B cell (primary cell): Measurements from ENCODE around the gene WFDC1. TPM values are rescaled to one million over a fixed set of nuclear protein-coding genes. Genes with fewer than 3 reads are reported as not detected.

Experiments used
- ATAC-seq: fragments of 200-7000 bp; cut with Tn5 transposase; one replicate; pipeline ENCODE4 v1.10.0; 2021; ENCODE audit warnings: low read depth, mild to moderate bottlenecking, moderate number of reproducible peaks, moderate library complexity
- CTCF ChIA-PET: fragments of 350-600 bp; sonication (Branson Sonifier 250); formaldehyde crosslinking; loops from one replicate; lab custom pipeline; 2021; ENCODE audit warnings: antibody characterized with exemption, inconsistent platforms; lab: Charles Lee
- POLR2A ChIA-PET: fragments of 350-600 bp; sonication (Branson Sonifier 250); formaldehyde crosslinking; loops from one replicate; lab custom pipeline; 2021; ENCODE audit warnings: antibody characterized with exemption; lab: Charles Lee
- DNase-seq: peaks from one replicate; pipeline ENCODE4 v3.0.0; 2013
- H2AFZ ChIP-seq: 2 replicates; pipeline ENCODE4 v1.6.1; 2012; ENCODE audit warnings: mild to moderate bottlenecking, low read depth, low read length; ENCODE audit not compliant: insufficient read depth, poor library complexity, severe bottlenecking
- H3K27ac ChIP-seq, 2 donors: 1 replicate in 1 of 2; 2 replicates in 1 of 2; pipeline ENCODE4 v1.5.1; 2012 to 2013; ENCODE audit warnings: low read length in 2 of 2, mild to moderate bottlenecking in 2 of 2, moderate library complexity in 1 of 2
- H3K27me3 ChIP-seq, 4 experiments: fragments of 200-600 bp in 1 of 4; sonication (generic) in 1 of 4; replicated peaks in 1 of 4; 1 replicate in 2 of 4; 2 replicates in 2 of 4; pipeline versions ENCODE4 v1.6.1 to v1.7.0; 2013 to 2016; ENCODE audit warnings: low read length in 3 of 4, mild to moderate bottlenecking in 2 of 4, mixed read lengths in 1 of 4, moderate library complexity in 1 of 4; ENCODE audit not compliant: insufficient read depth in 4 of 4, control insufficient read depth in 3 of 4; ENCODE audit errors: control extremely low read depth in 1 of 4
- H3K36me3 ChIP-seq, 2 experiments: replicated peaks in 1 of 2; 1 replicate in 1 of 2; 2 replicates in 1 of 2; pipeline versions ENCODE4 v1.6.1 to v1.7.1; 2013; ENCODE audit warnings: low read length in 1 of 2; ENCODE audit not compliant: insufficient read depth in 2 of 2, control insufficient read depth in 1 of 2; ENCODE audit errors: control extremely low read depth in 1 of 2, extremely low read depth in 1 of 2
- H3K4me1 ChIP-seq, 2 donors: fragments of 200-600 bp in 1 of 2; sonication (generic) in 1 of 2; 1 replicate in 1 of 2; 2 replicates in 1 of 2; pipeline versions ENCODE4 v1.5.1 to v1.6.1; 2013 to 2017; ENCODE audit warnings: low read length in 2 of 2; ENCODE audit not compliant: control insufficient read depth in 2 of 2, insufficient read depth in 2 of 2
- H3K4me2 ChIP-seq: replicated peaks from 2 replicates; pipeline ENCODE3; 2012; ENCODE audit warnings: mild to moderate bottlenecking, low read depth, low read length; ENCODE audit not compliant: poor library complexity, severe bottlenecking
- H3K4me3 ChIP-seq, 5 experiments: fragments of 200-600 bp in 1 of 5; sonication (generic) in 1 of 5; 1 replicate in 3 of 5; 2 replicates in 2 of 5; pipeline versions ENCODE4 v1.5.1 to v1.7.0; 2011 to 2016; ENCODE audit warnings: low read length in 4 of 5, mild to moderate bottlenecking in 4 of 5, low read depth in 2 of 5, control low read depth in 1 of 5, moderate library complexity in 1 of 5; ENCODE audit not compliant: insufficient read depth in 1 of 5; ENCODE audit errors: control extremely low read depth in 1 of 5, extremely low read depth in 1 of 5
- H3K79me2 ChIP-seq: fragments of 200-600 bp; sonication (generic); one replicate; pipeline ENCODE4 v1.6.0; 2016; ENCODE audit warnings: low read length; ENCODE audit not compliant: control insufficient read depth, insufficient read depth
- H3K9ac ChIP-seq: fragments of 200-600 bp; sonication (generic); 2 replicates; pipeline ENCODE4 v1.6.1; 2017; ENCODE audit warnings: mild to moderate bottlenecking, low read length, moderate library complexity
- H3K9me3 ChIP-seq, 3 donors: one replicate each; pipeline versions ENCODE4 v1.6.1 to v1.7.1; 2013; ENCODE audit warnings: low read length in 2 of 3; ENCODE audit not compliant: control insufficient read depth in 2 of 3, insufficient read depth in 1 of 3; ENCODE audit errors: control extremely low read depth in 1 of 3
- H4K20me1 ChIP-seq: 2 replicates; pipeline ENCODE4 v1.6.0; 2012; ENCODE audit warnings: mild to moderate bottlenecking, low read length; ENCODE audit not compliant: insufficient read depth, control insufficient read depth, poor library complexity, severe bottlenecking
- H3K27ac Mint-ChIP-seq: one replicate; pipeline ENCODE4 v1.8.0; 2021; ENCODE audit warnings: mixed read lengths
- H3K27me3 Mint-ChIP-seq: one replicate; pipeline ENCODE4 v1.8.0; 2021; ENCODE audit warnings: mixed read lengths
- H3K4me1 Mint-ChIP-seq: one replicate; pipeline ENCODE4 v1.8.0; 2021; ENCODE audit warnings: mixed read lengths
- H3K4me3 Mint-ChIP-seq: one replicate; pipeline ENCODE4 v1.8.0; 2021; ENCODE audit warnings: mixed read lengths
- H3K9me3 Mint-ChIP-seq: one replicate; pipeline ENCODE4 v1.8.0; 2022; ENCODE audit warnings: mixed read lengths; ENCODE audit not compliant: insufficient read depth
- EZH2 ChIP-seq: IDR thresholded peaks from 2 replicates; pipeline ENCODE4 v1.6.1; 2012; ENCODE audit warnings: borderline replicate concordance, low read depth, mild to moderate bottlenecking, moderate library complexity, low read length; ENCODE audit not compliant: insufficient read depth, poor library complexity, severe bottlenecking
- WGBS: methylation state at CpG from one replicate; pipeline ENCODE4 v1.1.5; 2013; ENCODE audit warnings: missing lambda C conversion rate; ENCODE audit not compliant: insufficient coverage; 5-methylcytosine and 5-hydroxymethylcytosine counted together
- intact Hi-C: fragments of 100-400 bp; cut with micrococcal nuclease; formaldehyde crosslinking; loops from one replicate; pipeline ENCODE4 v1.10.0; 2022
- polyA plus RNA-seq: library from polyadenylated mRNA; depleted of rRNA; stranded (reverse); fragments of >200 nt; gene quantifications from 2 replicates; pipeline ENCODE4 v1.2.3, GENCODE V29; 2012
- total RNA-seq, 2 donors: library from RNA; stranded (reverse); fragments of 120-200 nt in 1 of 2; gene quantifications; 1 replicate in 1 of 2; 2 replicates in 1 of 2; pipeline versions ENCODE4 v1.2.3 to v1.2.4, GENCODE V29; 2013 to 2022
- TF ChIP-seq, protein P1 (sequence below): fragments of 200-600 bp; IDR thresholded peaks from one replicate; pipeline ENCODE4 v1.8.0; 2022; ENCODE audit warnings: antibody characterized with exemption, mild to moderate bottlenecking

The WFDC1 gene
- total and polyA plus RNA-seq, 2 donors (not counting 1 experiment from before 2014, with no cell fraction given), result not detected

- POLR2A ChIA-PET, result no interaction called here
Observed at GRCh38 chr16:84286578-84287240, 8.0 kb upstream of the WFDC1 start.

GRCh38 chr16:84288902-84289301, 5.8 kb upstream of the WFDC1 start:
- ChIA-PET POLR2A (no interaction called here), CTCF (interaction anchor here (1.4 kb wide), 1 partner anchor 12 kb away, joined by 5 read pairs; no protein-coding TSS in a partner anchor)
- DNase-seq, result no peak
- H3K4me1 Mint-ChIP-seq, result peaks cover under 1% of the 10 kb centered on the region
- Histone ChIP-seq H3K4me3 (no peak overlapping the region), H3K4me2 (no peak overlapping the region), H4K20me1 (no peaks in the 10 kb centered on the region), H3K9ac (no peak overlapping the region), H2AFZ (no peak overlapping the region), H3K27me3 (peaks cover 0 to 12% (median under 1%) of the 10 kb centered on the region in 4 experiments), H3K36me3 (no peaks in the 10 kb centered on the region), H3K79me2 (no peaks in the 10 kb centered on the region), H3K27ac (no peak overlapping the region), H3K9me3 (no peaks in the 10 kb centered on the region), H3K4me1 (peaks cover 0 to under 1% of the 10 kb centered on the region in 2 donors)
- no peak overlapping the region for H3K27ac Mint-ChIP-seq
- H3K4me3 Mint-ChIP-seq, result no peak overlapping the region
- no peak for ATAC-seq
- TF ChIP-seq, protein P1, sequence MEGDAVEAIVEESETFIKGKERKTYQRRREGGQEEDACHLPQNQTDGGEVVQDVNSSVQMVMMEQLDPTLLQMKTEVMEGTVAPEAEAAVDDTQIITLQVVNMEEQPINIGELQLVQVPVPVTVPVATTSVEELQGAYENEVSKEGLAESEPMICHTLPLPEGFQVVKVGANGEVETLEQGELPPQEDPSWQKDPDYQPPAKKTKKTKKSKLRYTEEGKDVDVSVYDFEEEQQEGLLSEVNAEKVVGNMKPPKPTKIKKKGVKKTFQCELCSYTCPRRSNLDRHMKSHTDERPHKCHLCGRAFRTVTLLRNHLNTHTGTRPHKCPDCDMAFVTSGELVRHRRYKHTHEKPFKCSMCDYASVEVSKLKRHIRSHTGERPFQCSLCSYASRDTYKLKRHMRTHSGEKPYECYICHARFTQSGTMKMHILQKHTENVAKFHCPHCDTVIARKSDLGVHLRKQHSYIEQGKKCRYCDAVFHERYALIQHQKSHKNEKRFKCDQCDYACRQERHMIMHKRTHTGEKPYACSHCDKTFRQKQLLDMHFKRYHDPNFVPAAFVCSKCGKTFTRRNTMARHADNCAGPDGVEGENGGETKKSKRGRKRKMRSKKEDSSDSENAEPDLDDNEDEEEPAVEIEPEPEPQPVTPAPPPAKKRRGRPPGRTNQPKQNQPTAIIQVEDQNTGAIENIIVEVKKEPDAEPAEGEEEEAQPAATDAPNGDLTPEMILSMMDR, result no peak
- TF ChIP-seq EZH2, result no peak
- 90% methylated on average over 3 of the region's 8 CpGs for WGBS
- peaks cover 34% of the 10 kb centered on the region for H3K27me3 Mint-ChIP-seq
- intact Hi-C loops, result no loop called here
- H3K9me3 Mint-ChIP-seq, result no peaks in the 10 kb centered on the region

More at GRCh38 chr16:84286578-84287240, 8.0 kb upstream of the WFDC1 start:
- intact Hi-C loops, result no loop called here
- Histone ChIP-seq H4K20me1 (no peaks in the 10 kb centered on the region), H3K4me3 (no peak overlapping the region), H3K9ac (no peak overlapping the region), H2AFZ (no peak overlapping the region), H3K4me1 (no peaks in the 10 kb centered on the region), H3K4me2 (no peak overlapping the region), H3K27ac (no peak overlapping the region), H3K27me3 (peaks cover 0 to 8% (median 0%) of the 10 kb centered on the region in 4 experiments), H3K36me3 (no peaks in the 10 kb centered on the region), H3K79me2 (no peaks in the 10 kb centered on the region), H3K9me3 (no peaks in the 10 kb centered on the region)
- TF ChIP-seq, protein P1, result no peak
- DNase-seq (no peak), ATAC-seq (no peak)
- H3K27me3 Mint-ChIP-seq, result peaks cover 28% of the 10 kb centered on the region
- WGBS, result 79% methylated on average over 16 of the region's 16 CpGs
- H3K9me3 Mint-ChIP-seq, result no peaks in the 10 kb centered on the region
- no peak overlapping the region for H3K4me3 Mint-ChIP-seq
- no peaks in the 10 kb centered on the region for H3K4me1 Mint-ChIP-seq
- CTCF ChIA-PET, result interaction anchor here (1.7 kb wide), 1 partner anchor 10 kb away, joined by 5 read pairs; no protein-coding TSS in a partner anchor
- no peak overlapping the region for H3K27ac Mint-ChIP-seq
